Raji (cell line): ENCODE measurements around the gene PDZD2.

ENCODE experiments used
- POLR2A ChIP-seq: IDR thresholded peaks from 2 replicates; pipeline ENCODE4 v1.6.1; 2011; ENCODE audit warnings: low read depth, low read length, control low read depth; ENCODE audit not compliant: insufficient read depth

PDZD2 gene

DNA sequence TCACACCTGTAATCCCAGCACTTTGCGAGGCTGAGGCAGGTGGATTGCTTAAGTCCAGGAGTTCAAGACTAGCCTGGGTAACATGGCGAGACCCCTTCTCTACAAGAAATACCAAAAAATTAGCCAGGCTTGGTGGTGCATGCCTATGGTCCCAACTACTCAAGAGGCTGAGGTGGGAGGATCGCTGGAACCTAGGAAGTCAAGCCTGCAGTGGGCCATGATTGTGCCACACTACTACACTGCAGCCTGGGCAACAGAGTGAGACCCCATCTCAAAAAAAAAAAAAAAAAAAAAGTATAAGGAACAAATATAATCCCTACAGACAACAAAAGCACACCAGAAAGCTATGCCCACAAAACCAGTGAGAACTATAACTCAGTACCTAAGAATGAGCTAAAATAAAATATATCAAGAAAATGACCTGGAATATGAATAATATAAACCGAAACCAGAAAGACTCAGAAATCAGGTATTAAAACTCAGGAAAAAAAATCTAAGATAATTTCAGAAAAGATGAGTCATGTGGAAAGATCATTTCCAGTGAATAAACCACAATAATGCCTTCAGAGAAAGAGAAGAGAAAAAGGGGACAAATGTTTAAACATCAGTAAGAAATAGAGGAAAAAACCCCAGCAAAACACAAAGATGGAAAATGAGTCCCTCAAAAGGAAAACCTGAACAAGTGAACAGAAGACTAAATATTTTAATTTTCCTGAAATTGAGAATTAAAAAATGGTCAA, 477.8 kb downstream of the PDZD2 start:
- no peak for TF ChIP-seq POLR2A

DNA sequence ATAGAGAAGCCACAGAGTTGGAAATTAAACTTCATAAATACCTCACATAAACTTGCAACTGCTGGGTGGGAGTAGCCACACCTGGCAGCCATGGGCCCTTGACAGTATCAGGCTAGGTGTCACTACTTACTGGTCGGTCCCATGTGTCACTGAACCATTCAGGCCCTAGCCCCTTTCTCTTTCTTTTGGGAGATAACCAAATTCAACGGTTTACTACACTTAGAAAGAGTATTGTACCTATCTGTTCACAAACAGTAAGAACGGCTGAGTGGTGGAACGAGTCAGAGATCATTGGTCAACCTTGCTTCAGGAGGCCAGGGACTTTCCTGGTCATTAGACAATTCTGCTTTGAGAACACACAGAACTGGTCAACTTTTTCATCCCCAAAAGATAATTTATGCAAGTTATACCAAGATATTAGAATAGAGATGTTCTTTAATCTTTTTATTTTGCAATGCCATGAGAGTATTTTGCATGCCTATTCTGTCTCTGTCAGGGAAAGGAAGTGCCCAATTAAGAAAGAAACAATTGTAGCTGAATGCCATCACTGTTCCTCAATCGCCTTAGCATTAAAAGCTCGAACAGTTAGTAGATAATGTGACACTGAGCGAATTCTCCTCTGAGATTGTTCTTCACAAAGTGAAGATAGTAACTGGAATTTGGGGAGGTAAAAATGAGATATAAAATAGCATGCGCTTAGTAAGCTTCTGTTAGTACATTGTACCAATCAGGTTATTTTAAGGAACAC, 484.3 kb downstream of the PDZD2 start:
- TF ChIP-seq POLR2A = no peak

DNA sequence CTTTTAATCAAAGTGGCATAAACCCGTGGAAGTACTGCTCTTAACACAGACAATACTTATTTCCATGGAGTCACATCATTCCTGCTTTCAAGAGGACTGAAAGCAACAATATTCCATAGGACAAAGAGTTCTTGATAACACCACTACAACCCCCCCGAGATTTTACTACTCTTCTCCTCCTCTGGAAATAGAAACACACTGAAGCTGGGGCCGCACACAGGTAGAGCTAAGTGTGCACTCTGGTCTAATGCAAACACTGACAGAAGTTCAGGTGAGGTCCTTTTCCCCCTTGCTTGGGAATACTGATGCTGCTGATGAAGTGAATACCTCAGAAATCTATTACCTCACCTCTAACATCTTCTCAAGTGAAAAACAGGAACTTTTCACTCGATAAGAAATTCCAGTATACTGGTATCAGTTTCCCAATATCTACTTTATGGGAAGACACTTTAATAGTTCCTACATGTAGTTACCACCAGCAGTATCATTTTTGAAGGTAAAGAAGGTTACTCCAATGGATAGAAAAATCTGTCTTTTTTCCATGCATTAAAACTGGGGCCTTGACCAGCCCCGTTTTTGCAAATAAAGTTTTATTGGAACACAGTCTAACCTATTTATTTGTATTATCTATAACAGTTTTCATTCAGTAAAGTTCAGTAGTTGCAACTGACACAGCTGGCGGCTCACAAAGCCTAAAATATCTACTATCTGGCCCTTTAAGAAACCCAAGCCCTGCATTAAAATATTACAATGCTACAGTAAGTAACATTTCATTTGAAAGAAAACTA, 485.2 kb downstream of the PDZD2 start:
- TF ChIP-seq POLR2A = no peak

GRCh38 chr5:32126691-32127090, 487.8 kb downstream of the PDZD2 start:
- TF ChIP-seq POLR2A = no peak

DNA sequence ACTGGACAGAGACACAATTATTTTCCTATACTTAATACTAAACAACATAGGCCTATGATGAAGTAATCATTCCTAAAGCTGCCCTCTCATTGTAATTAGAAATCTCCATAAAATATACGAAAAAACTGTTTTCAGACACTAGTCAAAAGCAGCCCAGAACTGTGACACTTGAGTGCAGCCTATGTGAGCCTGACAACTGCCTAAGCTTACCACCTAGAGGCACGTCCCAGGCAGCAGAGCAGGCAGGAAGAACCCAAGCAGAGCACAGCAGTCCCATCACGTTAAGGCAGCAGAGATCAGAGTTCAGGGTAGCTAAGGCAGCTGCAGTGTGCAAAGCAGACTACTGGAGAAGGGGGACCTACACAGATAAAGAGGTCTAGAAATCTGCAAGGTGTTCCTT, 488.8 kb downstream of the PDZD2 start:
- TF ChIP-seq POLR2A = no peak

DNA sequence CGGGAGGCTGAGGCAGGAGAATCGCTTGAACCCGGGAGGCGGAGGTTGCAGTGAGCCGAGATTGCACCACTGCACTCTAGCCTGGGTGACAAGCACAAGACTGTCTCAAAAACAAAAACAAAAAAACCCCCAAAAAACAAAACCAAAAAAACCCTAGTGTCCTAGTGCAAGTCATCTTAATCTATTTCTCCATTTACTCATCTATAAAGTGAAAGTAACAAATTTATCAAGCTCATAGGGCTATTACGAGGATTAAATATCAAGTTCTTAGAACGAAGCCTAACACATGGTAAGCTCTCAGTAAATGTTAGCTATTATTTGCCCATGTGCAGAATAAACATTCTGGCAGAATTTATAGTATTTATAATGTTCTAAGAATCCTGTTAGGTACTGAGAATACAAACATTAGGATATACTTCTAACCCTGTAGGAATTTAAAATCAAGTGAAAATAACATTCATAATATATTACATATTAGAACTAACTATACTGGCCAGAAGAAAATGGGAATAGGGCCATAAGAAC, 490.2 kb downstream of the PDZD2 start:
- no peak for TF ChIP-seq POLR2A

- no peak for TF ChIP-seq POLR2A
These were observed 491.9 kb downstream of the PDZD2 start for GRCh38 chr5:32130865-32131264.

- TF ChIP-seq POLR2A = no peak
These were observed 492.7 kb downstream of the PDZD2 start for GRCh38 chr5:32131604-32132003.

DNA sequence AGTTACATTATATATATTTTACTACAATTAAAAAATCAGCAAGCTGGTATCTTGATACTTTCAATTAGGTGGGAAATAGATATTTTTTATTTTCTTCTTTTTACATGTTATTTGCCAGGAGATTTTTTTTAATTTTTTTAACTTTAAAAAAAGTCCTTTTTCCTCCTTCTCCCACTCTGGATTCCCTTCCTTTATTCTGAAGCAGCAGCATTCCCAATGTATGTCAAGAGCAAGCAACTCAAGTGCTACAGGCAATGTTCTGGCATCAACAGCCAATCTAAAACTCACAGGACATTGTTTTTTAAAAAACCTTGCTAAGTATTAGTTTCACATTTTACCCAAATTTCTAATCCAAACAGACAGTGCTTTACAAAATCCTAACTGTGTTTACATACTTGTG, 493.8 kb downstream of the PDZD2 start:
- TF ChIP-seq POLR2A = no peak

DNA sequence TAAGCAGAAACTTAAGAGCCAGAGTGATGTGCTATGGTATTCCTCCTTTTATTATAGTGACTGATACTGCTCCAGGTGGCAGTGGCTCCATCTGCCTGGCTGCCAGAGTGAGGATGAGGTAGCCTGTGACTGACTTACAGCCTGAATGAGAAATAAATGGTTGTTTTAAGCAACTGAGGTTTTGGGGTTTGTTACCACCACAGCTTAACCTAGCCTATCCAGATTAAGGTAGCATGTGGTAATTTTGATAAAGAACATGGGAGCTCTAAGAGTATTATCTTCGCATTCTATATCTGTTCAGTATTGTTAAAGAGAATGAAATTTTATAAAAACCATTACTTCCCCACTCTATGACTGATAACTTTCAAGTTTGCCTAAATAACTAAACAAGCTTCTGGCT, 496.2 kb downstream of the PDZD2 start:
- TF ChIP-seq POLR2A = no peak

DNA sequence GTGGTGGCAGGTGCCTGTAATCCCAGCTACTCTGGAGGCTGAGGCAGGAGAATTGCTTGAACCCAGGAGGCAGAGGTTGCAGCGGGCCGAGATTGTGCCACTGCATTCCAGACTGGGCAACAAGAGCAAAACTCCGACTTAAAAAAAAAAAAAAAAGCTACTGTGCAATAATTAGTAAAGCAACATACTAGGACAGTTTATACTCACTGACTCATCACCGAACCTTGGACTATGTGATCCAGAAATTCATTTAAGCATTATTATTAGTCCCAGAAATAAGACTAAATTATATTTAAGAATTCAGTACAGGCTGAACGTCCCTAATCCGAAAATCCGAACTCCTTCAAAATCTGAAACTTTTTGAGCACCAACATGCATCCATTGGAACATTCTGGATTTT, 497.4 kb downstream of the PDZD2 start:
- no peak for TF ChIP-seq POLR2A

DNA sequence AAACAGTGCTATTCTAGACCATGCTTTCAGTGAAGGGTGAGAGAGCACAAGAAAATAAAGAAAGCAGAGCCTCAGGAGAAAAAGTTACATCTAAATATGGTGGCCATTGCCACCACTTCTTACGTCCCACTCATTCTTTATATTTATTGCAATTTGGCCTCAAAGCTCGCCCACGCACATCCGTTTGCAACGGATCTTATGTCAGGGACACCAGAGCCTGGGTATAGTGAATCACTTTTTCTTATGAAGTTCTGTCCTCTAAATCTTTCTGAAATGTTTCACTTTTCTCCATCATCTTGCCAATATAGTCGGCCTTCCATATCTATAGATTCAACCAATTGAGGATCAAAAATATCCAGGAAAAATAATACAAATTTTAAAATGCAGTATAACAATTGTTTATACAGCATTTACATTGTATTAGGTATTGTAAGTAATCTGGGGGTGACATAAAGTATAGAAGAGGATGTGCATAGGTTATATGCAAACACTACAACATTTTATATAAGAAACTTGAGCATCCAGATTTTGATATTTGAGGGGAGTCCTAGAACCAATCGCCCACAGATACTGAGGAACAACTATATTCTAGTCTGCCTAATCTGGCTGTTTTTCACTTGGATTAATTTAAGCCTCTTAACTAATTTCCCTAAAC, 500.0 kb downstream of the PDZD2 start:
- TF ChIP-seq POLR2A = no peak

DNA sequence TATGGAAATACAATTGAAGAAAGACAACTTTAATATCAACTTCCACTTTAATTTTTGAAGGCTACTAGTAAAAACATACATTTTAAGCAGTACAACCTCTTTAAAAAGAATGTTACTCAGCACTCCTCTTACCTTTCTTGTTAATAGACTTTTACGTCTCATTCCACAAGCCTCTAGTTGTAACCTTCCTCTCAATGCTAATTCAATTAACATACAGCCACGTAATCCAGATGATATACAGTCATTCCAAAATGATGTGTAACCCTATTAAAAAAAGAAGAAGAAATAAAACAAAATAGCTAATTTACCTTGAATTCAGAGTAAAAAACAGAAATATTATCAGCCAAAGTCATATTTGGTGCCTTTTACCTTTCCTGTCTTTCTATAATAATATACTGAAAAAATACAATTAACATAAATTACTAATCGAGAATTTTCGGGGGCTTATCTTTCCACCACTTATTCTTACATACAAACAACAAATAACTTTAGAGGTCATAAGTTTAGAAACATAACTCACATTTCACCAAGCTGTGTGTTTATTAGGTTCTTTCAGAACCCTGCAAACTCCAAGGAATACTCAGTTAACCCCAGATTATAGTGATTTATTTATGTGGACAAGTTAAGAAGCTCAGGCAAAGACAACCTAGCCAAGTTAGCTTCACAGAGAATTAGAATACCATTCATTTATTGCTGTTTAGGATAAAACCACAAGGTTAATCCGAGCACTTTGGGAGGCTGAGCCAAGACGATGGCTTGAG, 504.9 kb downstream of the PDZD2 start:
- no peak for TF ChIP-seq POLR2A

DNA sequence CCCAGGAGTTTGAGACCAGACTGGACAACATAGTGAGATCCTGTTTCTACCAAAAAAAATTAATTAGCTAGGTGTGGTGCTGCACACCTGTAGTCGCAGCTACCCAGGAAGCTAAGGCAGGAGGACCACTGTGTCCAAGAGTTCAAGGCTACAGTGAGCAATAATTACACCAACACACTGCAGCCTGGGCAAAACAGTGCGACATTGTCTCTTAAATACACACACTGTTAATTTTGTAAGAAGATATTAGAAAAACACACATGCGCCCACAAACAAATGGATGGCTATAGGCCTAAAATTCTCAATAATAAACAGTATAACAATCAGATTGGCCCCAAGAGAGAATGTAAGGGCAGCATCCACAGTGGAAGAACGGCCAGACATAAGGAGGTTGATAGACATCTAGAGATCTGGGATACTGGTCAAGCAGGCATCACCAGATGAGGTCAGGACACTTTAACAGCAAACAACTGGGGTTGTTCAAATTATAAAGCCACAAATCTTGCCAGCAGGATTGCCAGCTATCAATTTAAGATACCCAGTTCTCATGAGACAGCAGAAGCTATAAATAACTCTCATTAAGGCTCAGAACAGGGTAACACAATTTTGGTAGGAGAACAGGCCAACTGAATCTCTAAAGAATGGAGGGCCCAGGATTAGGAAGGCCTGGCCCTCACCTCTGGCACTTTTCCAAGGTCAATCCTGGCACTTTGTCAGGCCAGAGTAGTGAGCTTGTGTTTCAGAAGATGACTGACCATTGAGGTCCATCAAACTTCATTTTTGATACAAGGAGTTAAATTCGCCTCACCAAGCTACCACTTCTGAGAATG, 505.7 kb downstream of the PDZD2 start:
- TF ChIP-seq POLR2A = no peak

DNA sequence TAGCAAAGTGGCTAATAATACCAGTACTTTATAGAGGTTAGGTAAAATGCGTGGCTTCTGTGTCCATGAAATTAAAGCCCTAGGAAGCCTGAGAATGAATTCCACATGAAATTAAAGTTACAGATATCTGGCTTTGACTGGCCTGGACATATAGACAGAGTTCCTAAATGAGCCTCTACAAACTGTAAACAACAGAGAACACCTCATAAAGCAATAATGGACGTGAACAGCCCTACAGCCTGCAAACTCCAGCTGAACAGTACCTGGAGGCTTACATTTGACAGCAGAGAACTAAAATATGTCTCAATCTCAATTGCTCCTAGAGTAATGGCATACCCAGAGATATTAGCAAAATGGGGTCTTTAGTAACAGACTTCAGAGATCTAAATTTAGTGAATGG, 506.4 kb downstream of the PDZD2 start:
- no peak for TF ChIP-seq POLR2A
